Karpas-422 (cell line): ENCODE results near the gene SH3PXD2B. TPM values are rescaled to one million over a fixed set of nuclear protein-coding genes. Genes with fewer than 3 reads are reported as not detected.

ENCODE experiments used
- DNase-seq: peaks from one replicate; pipeline ENCODE4 v3.0.0-alpha.2; 2015
- H2AFZ ChIP-seq: fragments of 200-600 bp; sonication (generic); 2 replicates; pipeline ENCODE4 v1.6.1; 2014; ENCODE audit warnings: antibody characterized with exemption, low read length, mixed read lengths
- H3K27ac ChIP-seq: fragments of 200-600 bp; sonication (generic); 2 replicates; pipeline ENCODE4 v1.5.1; 2014; ENCODE audit warnings: mild to moderate bottlenecking, low read length, moderate library complexity
- H3K27me3 ChIP-seq: fragments of 200-600 bp; sonication (generic); 2 replicates; pipeline ENCODE4 v1.6.1; 2014; ENCODE audit warnings: low read length, mixed read lengths
- H3K36me3 ChIP-seq: fragments of 200-600 bp; sonication (generic); 2 replicates; pipeline ENCODE4 v1.6.1; 2014; ENCODE audit warnings: low read length, mixed read lengths; ENCODE audit not compliant: insufficient read depth
- H3K4me1 ChIP-seq: fragments of 200-600 bp; sonication (generic); 2 replicates; pipeline ENCODE4 v1.6.1; 2014; ENCODE audit warnings: mild to moderate bottlenecking, low read length, mixed read lengths
- H3K4me2 ChIP-seq: fragments of 200-600 bp; sonication (generic); 2 replicates; pipeline ENCODE4 v1.6.1; 2014; ENCODE audit warnings: low read length, low read depth, mild to moderate bottlenecking; ENCODE audit not compliant: poor library complexity, severe bottlenecking
- H3K4me3 ChIP-seq: fragments of 200-600 bp; sonication (generic); 2 replicates; pipeline ENCODE4 v1.5.1; 2014; ENCODE audit warnings: mild to moderate bottlenecking, antibody characterized with exemption, low read length, mixed read lengths
- H3K79me2 ChIP-seq: fragments of 200-600 bp; sonication (generic); 2 replicates; pipeline ENCODE4 v1.6.1; 2014; ENCODE audit warnings: mild to moderate bottlenecking, low read length, mixed read lengths
- H3K9ac ChIP-seq: fragments of 200-600 bp; sonication (generic); 2 replicates; pipeline ENCODE4 v1.6.0; 2014; ENCODE audit warnings: low read length
- H3K9me2 ChIP-seq: fragments of 200-600 bp; sonication (generic), shearing (Covaris generic); replicated peaks from 2 replicates; pipeline ENCODE4 v1.6.0; 2014; ENCODE audit warnings: mild to moderate bottlenecking, low read length, moderate library complexity; ENCODE audit not compliant: insufficient read depth
- H3K9me3 ChIP-seq: fragments of 300-700, 200-600 bp; sonication (generic); 2 replicates; pipeline ENCODE4 v1.6.1; 2014; ENCODE audit warnings: low read length, mixed read lengths
- H4K20me1 ChIP-seq: fragments of 200-600 bp; sonication (generic); 2 replicates; pipeline ENCODE4 v1.6.1; 2014; ENCODE audit warnings: mild to moderate bottlenecking, antibody characterized with exemption, low read length, low read depth; ENCODE audit not compliant: insufficient read depth
- total RNA-seq: library from RNA; depleted of rRNA; stranded (reverse); fragments of >200 nt; shearing (Covaris generic); gene quantifications from 2 replicates; pipeline ENCODE4 v1.2.3, GENCODE V29; 2014; ENCODE audit warnings: low replicate concordance

Gene SH3PXD2B
- total RNA-seq, 1 experiment from 2014 or later, result 0.15 TPM

DNA sequence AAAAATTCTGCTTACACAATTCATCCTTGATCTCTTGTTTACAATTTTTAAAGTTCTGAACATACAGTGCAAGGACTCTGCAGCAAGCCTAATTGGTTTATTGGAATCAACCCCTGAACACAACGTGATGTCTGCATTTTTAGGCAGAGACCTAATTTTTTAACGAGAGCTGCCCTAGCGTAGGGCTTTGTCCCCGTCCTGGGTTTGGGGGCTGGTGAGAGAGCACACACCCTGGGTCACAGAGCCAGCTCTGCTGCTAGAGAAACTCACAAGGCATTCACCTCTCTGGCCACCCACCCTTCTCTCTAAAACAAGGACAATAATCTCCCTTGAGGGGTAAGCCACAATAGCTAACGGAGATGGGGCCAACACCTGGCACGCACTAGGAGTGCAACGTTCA lies 28.2 kb downstream of the SH3PXD2B start:
- Histone ChIP-seq H3K9ac (no peak overlapping the region), H3K36me3 (no peaks in the 10 kb centered on the region), H3K9me2 (no peaks in the 10 kb centered on the region), H3K9me3 (no peaks in the 10 kb centered on the region), H2AFZ (no peak overlapping the region), H3K4me1 (no peaks in the 10 kb centered on the region), H4K20me1 (0 out of 2 replicates have a peak, but pooled peaks cover 2% of the 10 kb centered on the region), H3K27me3 (no peaks in the 10 kb centered on the region), H3K4me2 (no peak overlapping the region), H3K4me3 (no peak overlapping the region), H3K79me2 (no peaks in the 10 kb centered on the region), H3K27ac (no peak overlapping the region)
- DNase-seq, result no peak

DNA sequence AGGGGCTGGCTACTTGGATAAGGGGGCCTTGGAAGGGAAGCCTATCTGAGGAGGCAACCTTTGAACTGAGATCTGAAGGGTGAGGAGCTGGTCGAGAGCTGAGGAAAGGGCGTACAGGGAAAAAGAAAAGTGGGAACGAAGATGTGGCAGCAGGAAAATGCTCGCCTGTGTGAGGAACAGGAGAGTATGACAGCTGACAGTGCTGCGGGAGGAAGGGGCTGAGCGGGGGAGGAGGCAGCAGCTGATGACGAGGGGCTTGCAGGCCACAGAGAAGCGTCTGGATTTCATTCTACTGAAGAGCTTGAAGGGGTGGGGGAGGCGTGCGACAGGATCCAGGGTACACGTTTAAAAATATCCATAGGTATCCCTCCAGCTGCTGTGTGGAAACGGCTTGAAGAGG lies 28.9 kb downstream of the SH3PXD2B start:
- Histone ChIP-seq H4K20me1 (0 out of 2 replicates have a peak, but pooled peaks cover 2% of the 10 kb centered on the region), H3K4me2 (no peak overlapping the region), H3K9me3 (no peaks in the 10 kb centered on the region), H2AFZ (no peak overlapping the region), H3K4me3 (no peak overlapping the region), H3K9me2 (no peaks in the 10 kb centered on the region), H3K27ac (no peak overlapping the region), H3K9ac (no peak overlapping the region), H3K4me1 (no peaks in the 10 kb centered on the region), H3K27me3 (no peaks in the 10 kb centered on the region), H3K79me2 (no peaks in the 10 kb centered on the region), H3K36me3 (no peaks in the 10 kb centered on the region)
- no peak for DNase-seq

GRCh38 chr5:172424808-172425207 lies 29.5 kb downstream of the SH3PXD2B start:
- Histone ChIP-seq H3K9me2 (no peaks in the 10 kb centered on the region), H3K4me2 (no peak overlapping the region), H3K4me1 (no peaks in the 10 kb centered on the region), H3K9ac (no peak overlapping the region), H3K79me2 (no peaks in the 10 kb centered on the region), H2AFZ (no peak overlapping the region), H4K20me1 (0 out of 2 replicates have a peak, but pooled peaks cover 2% of the 10 kb centered on the region), H3K27ac (no peak overlapping the region), H3K9me3 (no peaks in the 10 kb centered on the region), H3K4me3 (no peak overlapping the region), H3K27me3 (no peaks in the 10 kb centered on the region), H3K36me3 (no peaks in the 10 kb centered on the region)
- DNase-seq, result no peak

DNA sequence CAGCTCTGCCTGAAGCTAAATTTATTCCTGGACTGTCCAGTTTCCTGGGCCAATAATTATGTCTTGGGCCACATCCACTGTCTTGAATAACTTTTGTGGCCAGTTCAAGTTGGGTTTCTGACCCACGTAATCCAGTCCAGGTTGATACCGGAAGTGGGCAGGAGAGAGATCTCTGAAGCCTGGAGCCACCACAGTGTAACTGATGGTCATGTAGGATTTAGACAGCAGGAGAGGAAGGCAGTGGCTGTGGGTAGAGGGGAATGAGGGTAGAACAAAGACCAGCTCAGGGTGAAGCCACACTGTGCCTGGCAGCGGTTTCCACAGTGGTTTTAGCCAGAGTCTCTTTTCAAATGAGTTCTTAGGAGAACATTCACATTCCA lies 30.2 kb downstream of the SH3PXD2B start:
- no peak overlapping the region for H3K4me3 ChIP-seq
- no peak overlapping the region for H3K4me2 ChIP-seq
- H3K79me2 ChIP-seq, result no peaks in the 10 kb centered on the region
- no peak overlapping the region for H2AFZ ChIP-seq
- no peaks in the 10 kb centered on the region for H3K27me3 ChIP-seq
- no peaks in the 10 kb centered on the region for H3K9me2 ChIP-seq
- no peaks in the 10 kb centered on the region for H3K4me1 ChIP-seq
- no peaks in the 10 kb centered on the region for H3K9me3 ChIP-seq
- no peaks in the 10 kb centered on the region for H3K36me3 ChIP-seq
- no peak for DNase-seq
- H3K9ac ChIP-seq, result no peak overlapping the region
- 0 out of 2 replicates have a peak, but pooled peaks cover 2% of the 10 kb centered on the region for H4K20me1 ChIP-seq
- H3K27ac ChIP-seq, result no peak overlapping the region

DNA sequence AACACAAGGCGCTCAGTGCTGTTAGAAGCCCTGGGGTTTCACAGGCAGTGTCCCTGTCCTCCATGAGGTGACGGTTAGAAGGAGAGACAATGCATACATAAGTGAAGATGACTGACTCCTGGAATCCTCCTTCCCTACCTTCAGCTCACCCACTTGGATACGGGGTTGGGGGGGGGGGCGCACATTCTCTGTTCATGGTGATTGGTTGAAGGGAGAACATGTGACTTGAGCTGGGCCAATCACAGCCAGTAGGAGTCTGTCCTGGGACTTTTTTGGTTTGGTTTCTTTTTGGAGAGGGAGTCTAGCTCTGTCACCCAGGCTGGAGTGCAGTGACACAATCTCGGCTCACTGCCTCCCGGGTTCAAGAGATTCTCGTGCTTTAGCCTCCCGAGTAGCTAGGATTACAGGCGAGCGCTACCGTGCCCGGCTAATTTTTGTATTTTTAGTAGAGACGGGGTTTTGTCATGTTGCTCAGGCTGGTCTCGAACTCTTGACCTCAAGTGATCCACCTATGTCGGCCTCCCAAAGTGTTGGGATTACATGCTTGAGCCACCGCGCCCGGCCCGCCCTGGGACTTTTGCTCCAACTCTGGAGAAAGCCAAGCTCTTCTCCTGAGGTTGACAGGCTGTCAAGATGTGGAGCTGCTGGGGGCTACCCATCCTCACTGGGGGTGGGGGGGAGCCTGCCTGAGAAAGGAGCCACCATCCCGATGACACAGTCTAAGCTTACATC lies 30.8 kb downstream of the SH3PXD2B start:
- Histone ChIP-seq H4K20me1 (0 out of 2 replicates have a peak, but pooled peaks cover 2% of the 10 kb centered on the region), H3K9me2 (no peaks in the 10 kb centered on the region), H3K9ac (no peak overlapping the region), H3K4me2 (no peak overlapping the region), H3K27me3 (no peaks in the 10 kb centered on the region), H3K79me2 (no peaks in the 10 kb centered on the region), H2AFZ (no peak overlapping the region), H3K27ac (no peak overlapping the region), H3K9me3 (no peaks in the 10 kb centered on the region), H3K4me1 (no peaks in the 10 kb centered on the region), H3K36me3 (no peaks in the 10 kb centered on the region), H3K4me3 (no peak overlapping the region)
- DNase-seq, result no peak

DNA sequence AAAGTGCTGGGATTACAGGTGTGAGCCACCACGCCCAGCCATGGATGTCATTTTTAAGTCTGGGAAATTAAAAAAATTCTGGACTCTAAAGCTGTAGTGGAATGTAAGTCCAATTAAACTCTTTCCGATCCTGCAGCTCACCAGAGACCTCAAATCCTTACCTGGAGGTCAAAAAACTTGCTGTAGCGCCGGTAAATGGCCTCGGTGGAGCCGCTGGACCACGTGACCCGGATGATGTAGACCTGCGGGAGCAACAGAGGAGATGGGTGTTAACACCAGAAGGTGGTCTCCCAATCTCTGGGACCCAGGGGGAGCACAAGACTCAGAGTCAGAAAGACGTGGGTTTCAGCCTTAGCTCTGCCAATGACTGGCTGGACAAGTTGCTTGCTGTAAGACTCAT lies 32.1 kb downstream of the SH3PXD2B start:
- 0 out of 2 replicates have a peak, but pooled peaks cover 2% of the 10 kb centered on the region for H4K20me1 ChIP-seq
- no peaks in the 10 kb centered on the region for H3K27me3 ChIP-seq
- H3K27ac ChIP-seq, result no peak overlapping the region
- H3K9me2 ChIP-seq, result no peaks in the 10 kb centered on the region
- H2AFZ ChIP-seq, result no peak overlapping the region
- H3K79me2 ChIP-seq, result no peaks in the 10 kb centered on the region
- no peak overlapping the region for H3K9ac ChIP-seq
- no peaks in the 10 kb centered on the region for H3K4me1 ChIP-seq
- no peak overlapping the region for H3K4me3 ChIP-seq
- no peaks in the 10 kb centered on the region for H3K9me3 ChIP-seq
- DNase-seq, result no peak
- no peak overlapping the region for H3K4me2 ChIP-seq
- H3K36me3 ChIP-seq, result no peaks in the 10 kb centered on the region

DNA sequence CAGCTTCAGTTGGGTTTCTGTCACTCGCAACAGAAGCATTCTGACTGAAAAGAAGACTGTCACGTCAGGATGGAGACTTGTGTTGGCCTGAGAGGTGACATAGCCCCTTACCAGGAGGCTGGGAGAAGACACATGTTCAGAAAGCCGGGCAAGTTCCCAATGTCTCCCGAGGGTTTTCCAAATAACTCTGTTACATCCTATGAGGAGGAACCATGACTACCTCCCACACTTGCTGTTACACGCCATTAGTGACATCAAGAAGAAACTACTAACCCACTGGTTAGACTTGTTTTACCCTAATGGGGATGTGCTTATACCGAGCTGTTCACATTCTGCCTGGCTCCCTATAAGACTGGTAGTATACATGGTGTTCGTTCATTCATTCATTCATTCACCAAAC lies 33.3 kb downstream of the SH3PXD2B start:
- Histone ChIP-seq H3K9me3 (no peaks in the 10 kb centered on the region), H3K9me2 (no peaks in the 10 kb centered on the region), H3K27ac (no peak overlapping the region), H3K4me2 (no peak overlapping the region), H3K27me3 (no peaks in the 10 kb centered on the region), H3K36me3 (no peaks in the 10 kb centered on the region), H3K79me2 (no peaks in the 10 kb centered on the region), H4K20me1 (0 out of 2 replicates have a peak, but pooled peaks cover 2% of the 10 kb centered on the region), H3K4me1 (no peaks in the 10 kb centered on the region), H3K4me3 (no peak overlapping the region), H2AFZ (no peak overlapping the region), H3K9ac (no peak overlapping the region)
- DNase-seq, result no peak

GRCh38 chr5:172420235-172420939 lies 33.9 kb downstream of the SH3PXD2B start:
- H3K4me2 ChIP-seq, result no peak overlapping the region

More at GRCh38 chr5:172420235-172420939, 33.9 kb downstream of the SH3PXD2B start:
- Histone ChIP-seq H3K36me3 (no peaks in the 10 kb centered on the region), H3K9me3 (no peaks in the 10 kb centered on the region), H3K9ac (no peak overlapping the region), H3K27me3 (no peaks in the 10 kb centered on the region), H4K20me1 (0 out of 2 replicates have a peak, but pooled peaks cover 2% of the 10 kb centered on the region), H3K27ac (no peak overlapping the region), H3K4me3 (no peak overlapping the region), H3K9me2 (no peaks in the 10 kb centered on the region), H2AFZ (no peak overlapping the region), H3K79me2 (no peaks in the 10 kb centered on the region), H3K4me1 (no peaks in the 10 kb centered on the region)
- DNase-seq, result peak; percentile 81
